ENCODE results near the gene SCML1.

- TF ChIP-seq, protein P1, sequence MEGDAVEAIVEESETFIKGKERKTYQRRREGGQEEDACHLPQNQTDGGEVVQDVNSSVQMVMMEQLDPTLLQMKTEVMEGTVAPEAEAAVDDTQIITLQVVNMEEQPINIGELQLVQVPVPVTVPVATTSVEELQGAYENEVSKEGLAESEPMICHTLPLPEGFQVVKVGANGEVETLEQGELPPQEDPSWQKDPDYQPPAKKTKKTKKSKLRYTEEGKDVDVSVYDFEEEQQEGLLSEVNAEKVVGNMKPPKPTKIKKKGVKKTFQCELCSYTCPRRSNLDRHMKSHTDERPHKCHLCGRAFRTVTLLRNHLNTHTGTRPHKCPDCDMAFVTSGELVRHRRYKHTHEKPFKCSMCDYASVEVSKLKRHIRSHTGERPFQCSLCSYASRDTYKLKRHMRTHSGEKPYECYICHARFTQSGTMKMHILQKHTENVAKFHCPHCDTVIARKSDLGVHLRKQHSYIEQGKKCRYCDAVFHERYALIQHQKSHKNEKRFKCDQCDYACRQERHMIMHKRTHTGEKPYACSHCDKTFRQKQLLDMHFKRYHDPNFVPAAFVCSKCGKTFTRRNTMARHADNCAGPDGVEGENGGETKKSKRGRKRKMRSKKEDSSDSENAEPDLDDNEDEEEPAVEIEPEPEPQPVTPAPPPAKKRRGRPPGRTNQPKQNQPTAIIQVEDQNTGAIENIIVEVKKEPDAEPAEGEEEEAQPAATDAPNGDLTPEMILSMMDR (conservative IDR thresholded peaks at IDR 0.05; ENCODE audit: low read depth, low read length), result no peak
- TF ChIP-seq MXI1 (IDR thresholded peaks at IDR 0.05; ENCODE audit: borderline replicate concordance, low read depth, low read length) (no peak), POLR2A (IDR thresholded peaks at IDR 0.05; ENCODE audit: low read depth, low read length) (no peak), SMC3 (IDR thresholded peaks at IDR 0.05; ENCODE audit: low read depth, low read length) (no peak), RFX5 (IDR thresholded peaks at IDR 0.05; ENCODE audit: low read depth, low read length) (no peak), RAD21 (IDR thresholded peaks at IDR 0.05; ENCODE audit: low read length) (no peak), NFE2L2 (IDR thresholded peaks at IDR 0.05; ENCODE audit: low read depth, low read length) (no peak)
- TF ChIP-seq, protein P2, sequence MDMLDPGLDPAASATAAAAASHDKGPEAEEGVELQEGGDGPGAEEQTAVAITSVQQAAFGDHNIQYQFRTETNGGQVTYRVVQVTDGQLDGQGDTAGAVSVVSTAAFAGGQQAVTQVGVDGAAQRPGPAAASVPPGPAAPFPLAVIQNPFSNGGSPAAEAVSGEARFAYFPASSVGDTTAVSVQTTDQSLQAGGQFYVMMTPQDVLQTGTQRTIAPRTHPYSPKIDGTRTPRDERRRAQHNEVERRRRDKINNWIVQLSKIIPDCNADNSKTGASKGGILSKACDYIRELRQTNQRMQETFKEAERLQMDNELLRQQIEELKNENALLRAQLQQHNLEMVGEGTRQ (IDR thresholded peaks at IDR 0.05; ENCODE audit: low read depth, low read length), result no peak
Measured at GRCh38 chrX:17721715-17722114, 15.6 kb upstream of the SCML1 start.

All from IMR-90 (cell line).